ENCODE data around the gene GABRA1.

DNA sequence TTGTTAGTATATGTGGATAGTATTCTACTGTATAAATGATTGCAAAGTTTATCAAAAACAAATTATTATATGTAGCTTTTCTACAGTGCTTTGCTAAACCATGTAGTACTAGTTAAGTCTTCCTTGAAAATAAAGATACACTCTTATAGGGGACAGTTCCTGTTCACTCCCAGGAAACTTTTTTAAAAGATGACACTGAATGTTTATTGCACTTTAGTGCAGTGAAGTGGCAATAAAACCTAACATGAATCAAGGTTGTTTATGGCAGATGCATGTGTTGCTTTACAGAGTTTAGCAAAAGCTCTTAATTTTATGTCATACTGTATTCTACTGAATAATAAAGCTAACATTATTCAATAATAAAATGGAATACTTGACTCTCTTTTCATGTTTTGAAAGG lies 51.7 kb downstream of the GABRA1 start:
- TF ChIP-seq, protein P1, sequence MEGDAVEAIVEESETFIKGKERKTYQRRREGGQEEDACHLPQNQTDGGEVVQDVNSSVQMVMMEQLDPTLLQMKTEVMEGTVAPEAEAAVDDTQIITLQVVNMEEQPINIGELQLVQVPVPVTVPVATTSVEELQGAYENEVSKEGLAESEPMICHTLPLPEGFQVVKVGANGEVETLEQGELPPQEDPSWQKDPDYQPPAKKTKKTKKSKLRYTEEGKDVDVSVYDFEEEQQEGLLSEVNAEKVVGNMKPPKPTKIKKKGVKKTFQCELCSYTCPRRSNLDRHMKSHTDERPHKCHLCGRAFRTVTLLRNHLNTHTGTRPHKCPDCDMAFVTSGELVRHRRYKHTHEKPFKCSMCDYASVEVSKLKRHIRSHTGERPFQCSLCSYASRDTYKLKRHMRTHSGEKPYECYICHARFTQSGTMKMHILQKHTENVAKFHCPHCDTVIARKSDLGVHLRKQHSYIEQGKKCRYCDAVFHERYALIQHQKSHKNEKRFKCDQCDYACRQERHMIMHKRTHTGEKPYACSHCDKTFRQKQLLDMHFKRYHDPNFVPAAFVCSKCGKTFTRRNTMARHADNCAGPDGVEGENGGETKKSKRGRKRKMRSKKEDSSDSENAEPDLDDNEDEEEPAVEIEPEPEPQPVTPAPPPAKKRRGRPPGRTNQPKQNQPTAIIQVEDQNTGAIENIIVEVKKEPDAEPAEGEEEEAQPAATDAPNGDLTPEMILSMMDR (IDR thresholded peaks at IDR 0.05) = no peak
- no peak for TF ChIP-seq POLR2AphosphoS5 (IDR thresholded peaks at IDR 0.05)

Data from esophagus muscularis mucosa (tissue), 3 donors.